8988T (cell line): ENCODE measurements around the gene TXNDC16.
"Not testable (repeated sequence)": the region's sequence is repeated elsewhere in the genome, so short reads cannot be mapped to it uniquely, and the experiment has no call there.

Experiments used
- DNase-seq: peaks from one replicate; pipeline ENCODE4 v3.0.0; 2011

The TXNDC16 gene, protein sequence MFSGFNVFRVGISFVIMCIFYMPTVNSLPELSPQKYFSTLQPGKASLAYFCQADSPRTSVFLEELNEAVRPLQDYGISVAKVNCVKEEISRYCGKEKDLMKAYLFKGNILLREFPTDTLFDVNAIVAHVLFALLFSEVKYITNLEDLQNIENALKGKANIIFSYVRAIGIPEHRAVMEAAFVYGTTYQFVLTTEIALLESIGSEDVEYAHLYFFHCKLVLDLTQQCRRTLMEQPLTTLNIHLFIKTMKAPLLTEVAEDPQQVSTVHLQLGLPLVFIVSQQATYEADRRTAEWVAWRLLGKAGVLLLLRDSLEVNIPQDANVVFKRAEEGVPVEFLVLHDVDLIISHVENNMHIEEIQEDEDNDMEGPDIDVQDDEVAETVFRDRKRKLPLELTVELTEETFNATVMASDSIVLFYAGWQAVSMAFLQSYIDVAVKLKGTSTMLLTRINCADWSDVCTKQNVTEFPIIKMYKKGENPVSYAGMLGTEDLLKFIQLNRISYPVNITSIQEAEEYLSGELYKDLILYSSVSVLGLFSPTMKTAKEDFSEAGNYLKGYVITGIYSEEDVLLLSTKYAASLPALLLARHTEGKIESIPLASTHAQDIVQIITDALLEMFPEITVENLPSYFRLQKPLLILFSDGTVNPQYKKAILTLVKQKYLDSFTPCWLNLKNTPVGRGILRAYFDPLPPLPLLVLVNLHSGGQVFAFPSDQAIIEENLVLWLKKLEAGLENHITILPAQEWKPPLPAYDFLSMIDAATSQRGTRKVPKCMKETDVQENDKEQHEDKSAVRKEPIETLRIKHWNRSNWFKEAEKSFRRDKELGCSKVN

DNA sequence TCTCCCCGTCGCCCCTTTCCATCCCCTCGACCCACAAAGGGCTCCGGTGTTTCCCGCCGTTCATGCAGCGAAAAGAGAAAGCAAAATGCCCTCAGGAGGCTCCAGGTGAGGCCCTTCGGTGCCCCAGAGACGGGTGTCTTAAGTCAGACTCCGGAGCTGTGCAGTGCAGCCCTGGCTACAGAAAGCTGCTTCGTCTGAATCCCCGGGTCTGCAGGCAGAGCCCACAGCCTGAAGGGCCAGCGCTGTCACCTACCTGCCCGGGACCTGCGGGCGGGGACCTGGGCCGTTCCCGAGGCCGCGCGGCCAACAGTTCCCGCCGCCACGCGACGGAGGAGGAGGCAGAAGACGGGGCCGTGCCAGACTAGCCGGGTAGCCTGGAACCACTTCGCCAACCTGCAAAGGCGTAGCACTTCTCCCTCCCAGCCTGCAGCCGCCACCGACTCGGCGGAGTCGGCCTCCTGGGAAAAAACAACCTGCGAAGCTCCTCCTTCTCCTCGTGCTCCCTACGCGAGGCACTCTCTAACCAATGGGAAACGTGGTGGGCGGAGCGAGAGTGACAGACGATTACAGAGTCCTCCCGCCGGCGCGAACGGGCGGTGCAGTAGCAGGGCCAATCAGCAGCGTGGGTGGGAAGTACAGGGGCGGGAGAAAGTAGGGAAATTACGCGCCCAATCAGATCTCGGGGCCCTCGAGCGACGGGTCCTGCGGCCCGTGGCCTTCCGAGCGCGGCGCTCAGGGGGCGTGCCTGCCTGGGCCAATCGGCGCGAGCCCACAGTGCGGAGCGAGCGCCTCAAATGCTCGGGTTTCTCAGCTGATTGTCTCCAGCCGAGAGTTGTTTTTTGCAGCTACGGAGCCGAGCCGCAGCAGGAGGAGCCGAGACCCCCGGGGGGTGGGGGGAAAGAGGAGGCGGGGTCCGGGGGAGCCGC is at the start of gene TXNDC16, which contains the start of gene GPR137C:
Gene TXNDC16, minus strand, starts transcription at position 443 of the 926 bp plus-strand sequence. CDS start 8,948 bp downstream, outside the sequence.
Gene GPR137C, plus strand, starts transcription at position 774 of the 926 bp plus-strand sequence. CDS start 312 bp downstream, outside the sequence.
- DNase-seq: peak; percentile 84

DNA sequence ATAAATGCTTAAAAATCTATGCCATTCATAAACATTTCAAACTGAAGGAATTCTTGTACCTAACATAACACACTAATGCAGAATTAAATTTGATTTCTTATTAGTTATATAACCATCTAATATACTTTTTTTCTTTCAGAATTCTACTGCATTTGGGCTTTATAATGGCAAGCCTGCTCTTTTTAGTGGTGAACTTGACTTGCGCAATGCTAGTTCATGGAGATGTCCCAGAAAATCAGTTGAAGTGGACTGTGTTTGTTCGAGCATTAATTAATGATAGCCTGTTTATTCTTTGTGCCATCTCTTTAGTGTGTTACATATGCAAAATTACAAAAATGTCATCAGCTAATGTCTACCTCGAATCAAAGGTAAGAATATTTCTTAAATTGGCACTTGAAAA is 47.7 kb upstream of the TXNDC16 start:
- DNase-seq: no peak

DNA sequence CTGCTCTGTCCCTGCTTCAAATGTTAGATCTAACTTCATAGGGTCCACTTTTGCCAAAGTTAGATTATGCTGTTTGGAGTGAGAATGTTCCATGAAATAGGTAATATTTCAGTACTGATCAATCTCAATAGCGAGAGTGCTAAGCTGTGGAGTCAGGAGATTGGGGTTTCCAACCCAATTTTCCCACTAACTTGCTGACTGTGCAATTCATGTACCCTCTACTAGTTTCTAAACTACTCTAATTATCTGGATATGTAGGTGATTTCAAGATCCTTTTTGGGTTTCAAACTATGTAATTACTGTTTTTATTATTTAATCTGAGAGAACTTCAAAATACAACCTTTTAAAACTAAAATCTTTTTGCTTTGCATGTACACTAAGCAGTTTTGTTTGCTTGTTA is 46.3 kb upstream of the TXNDC16 start:
- DNase-seq: no peak

DNA sequence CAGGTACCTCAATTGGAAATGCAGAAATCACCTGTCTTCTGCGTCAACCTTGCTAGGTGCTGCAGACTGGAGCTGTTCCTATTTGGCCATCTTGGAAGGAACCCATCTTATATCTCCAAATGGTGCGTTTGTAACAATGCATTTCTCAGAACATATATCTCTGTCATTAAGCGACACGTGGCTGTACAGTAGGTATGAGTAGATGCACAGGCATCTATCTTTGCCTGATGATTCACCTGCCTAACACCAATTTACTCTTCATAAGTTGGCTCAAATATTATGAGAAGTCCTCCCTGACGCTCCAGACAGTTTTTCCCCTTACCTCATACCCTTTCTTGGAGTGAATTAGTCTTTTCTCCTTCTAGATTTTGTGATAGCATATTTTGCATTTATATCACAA is 44.6 kb upstream of the TXNDC16 start:
- no peak for DNase-seq

DNA sequence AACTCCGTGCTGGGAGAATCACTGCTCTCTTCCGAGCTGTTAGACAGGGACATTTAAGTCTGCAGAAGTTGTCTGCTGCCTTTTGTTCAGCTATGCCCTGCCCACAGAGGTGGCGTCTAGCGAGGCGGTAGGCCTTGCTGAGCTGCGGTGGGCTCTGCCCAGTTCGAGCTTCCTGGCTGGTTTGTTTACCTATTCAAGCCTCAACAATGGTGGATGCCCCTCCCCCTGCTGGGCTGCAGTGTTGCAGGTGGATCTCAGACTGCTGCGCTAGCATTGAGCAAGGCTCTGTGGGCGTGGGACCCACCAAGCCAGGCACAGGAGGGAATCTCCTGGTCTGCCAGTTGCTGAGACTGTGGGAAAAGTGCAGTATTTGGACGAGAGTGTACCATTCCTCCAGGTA is 44.0 kb upstream of the TXNDC16 start:
- DNase-seq: no peak

DNA sequence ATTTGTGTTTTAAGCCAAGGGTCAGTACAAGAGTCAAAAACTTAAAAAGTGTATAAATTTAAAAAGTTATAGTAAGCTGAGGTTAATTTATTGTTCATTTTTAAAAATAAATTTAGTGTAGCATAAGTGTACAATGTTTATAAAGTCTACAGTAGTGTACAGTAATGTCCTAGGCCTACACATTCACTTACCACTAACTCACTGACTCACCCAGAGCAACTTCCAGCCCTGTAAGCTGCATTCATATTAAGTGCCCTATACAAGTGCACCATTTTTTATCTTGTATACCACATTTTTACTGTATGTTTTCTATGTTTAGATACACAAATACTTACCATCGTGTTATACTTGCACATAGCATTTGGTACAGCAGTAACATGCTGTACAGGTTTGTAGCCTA is 38.0 kb upstream of the TXNDC16 start:
- no peak for DNase-seq

DNA sequence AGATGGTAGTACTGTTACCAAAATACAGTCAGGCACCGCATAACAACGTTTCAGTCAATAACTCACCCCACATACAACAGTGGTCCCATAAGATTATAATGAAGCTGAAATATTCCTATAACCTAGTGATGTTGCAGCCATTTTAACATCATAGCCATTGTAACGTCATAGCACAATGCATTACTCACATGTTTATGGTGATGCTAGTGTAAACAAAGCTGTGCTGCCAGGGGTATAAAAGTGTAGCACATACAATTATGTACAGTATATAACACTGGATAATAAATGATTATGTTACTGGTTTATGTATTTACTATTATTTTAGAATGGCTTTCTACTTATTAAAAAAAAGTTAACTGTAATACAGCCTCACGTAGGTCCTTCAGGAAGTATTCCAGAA is 37.3 kb upstream of the TXNDC16 start:
- DNase-seq: no peak

DNA sequence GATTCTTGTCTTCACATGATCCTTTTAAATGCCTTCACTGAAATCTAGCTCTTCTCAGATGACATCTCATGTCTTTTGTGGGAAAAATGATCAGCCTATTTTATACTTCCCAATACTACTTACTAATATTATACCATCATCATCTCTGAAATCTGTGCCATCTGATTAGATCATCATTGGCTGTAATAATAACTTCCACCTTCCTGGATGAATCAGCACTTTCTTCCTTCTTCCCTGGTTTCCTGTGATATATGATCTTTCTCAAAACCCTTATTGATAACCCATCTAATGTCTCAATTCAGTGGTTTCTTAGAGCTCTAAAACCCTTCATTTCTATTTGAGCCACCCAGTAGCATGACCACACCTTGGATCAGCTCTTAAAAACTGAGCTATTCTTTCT is 31.2 kb upstream of the TXNDC16 start:
- DNase-seq: no peak

DNA sequence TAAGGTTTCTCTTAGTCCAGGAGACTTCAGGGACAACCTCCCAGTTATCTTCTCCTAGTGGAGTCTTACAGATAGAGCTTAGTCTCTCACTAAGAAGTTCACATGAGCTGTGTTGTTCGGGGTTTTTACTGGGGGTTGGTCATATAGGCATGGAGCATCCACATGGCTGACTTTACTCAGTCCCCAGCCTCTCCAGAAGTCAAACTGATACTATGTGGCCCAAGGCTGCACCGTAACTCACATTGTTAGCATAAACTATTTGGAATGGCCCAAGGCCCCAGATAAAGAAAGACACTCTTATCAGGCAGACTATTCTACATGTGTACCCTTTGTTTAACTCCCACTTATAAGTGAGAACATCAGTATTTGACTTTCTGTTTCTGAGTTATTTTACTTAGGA is 23.6 kb upstream of the TXNDC16 start:
- DNase-seq: no peak

DNA sequence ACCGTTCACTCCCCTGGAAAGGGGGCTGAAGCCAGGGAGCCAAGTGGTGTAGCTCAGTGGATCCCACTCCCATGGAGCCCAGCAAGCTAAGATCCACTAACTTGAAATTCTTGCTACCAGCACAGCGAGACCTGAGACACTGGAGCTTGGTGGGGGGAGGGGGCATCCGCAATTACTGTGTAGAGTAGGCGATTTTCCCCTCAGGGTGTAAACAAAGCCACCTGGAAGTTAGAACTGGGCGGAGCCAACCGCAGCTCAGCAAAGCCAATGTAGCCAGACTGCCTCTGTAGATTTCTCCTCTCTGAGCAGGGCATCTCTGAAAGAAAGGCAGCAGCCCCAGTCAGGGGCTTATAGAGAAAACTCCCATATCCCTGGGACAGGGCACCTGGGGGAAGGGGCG is 16.1 kb upstream of the TXNDC16 start:
- not testable (repeated sequence) for DNase-seq

DNA sequence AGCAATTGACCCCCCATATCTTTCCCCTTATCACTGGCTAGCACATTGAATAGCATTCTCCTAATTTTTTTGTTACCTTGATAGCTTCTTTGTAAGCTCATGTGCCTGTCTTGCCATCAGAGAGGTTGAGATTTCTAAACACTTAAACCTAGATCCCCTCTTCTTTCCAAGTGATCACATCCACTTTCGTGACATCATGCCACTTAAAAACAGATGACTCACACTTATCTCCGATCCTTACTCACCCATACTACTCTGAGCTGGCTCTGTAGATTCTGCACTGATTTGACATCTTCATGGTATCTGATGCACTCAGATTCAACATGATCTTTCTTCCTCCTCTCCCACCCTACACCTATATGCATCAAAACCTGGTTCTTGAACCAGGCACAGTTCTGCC is 10.8 kb upstream of the TXNDC16 start:
- DNase-seq: no peak

DNA sequence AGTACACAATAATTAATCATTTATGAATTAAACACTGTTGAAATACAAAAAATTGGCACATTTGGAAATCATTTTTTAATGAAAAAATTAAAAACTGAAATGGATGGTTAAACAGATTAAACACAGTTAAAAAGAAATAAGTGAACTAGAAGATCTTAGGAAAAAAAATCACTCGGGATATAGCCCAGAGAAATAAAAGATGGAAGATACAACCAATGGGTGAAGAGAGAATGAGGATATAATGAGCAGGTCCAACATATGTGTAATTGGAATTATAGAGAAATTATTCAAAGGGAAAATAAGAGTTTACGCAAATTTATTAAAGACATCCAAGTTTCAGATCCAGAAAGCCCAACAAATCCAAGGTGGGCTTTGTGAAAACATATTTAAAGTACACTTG is 6.4 kb upstream of the TXNDC16 start:
- DNase-seq: no peak

DNA sequence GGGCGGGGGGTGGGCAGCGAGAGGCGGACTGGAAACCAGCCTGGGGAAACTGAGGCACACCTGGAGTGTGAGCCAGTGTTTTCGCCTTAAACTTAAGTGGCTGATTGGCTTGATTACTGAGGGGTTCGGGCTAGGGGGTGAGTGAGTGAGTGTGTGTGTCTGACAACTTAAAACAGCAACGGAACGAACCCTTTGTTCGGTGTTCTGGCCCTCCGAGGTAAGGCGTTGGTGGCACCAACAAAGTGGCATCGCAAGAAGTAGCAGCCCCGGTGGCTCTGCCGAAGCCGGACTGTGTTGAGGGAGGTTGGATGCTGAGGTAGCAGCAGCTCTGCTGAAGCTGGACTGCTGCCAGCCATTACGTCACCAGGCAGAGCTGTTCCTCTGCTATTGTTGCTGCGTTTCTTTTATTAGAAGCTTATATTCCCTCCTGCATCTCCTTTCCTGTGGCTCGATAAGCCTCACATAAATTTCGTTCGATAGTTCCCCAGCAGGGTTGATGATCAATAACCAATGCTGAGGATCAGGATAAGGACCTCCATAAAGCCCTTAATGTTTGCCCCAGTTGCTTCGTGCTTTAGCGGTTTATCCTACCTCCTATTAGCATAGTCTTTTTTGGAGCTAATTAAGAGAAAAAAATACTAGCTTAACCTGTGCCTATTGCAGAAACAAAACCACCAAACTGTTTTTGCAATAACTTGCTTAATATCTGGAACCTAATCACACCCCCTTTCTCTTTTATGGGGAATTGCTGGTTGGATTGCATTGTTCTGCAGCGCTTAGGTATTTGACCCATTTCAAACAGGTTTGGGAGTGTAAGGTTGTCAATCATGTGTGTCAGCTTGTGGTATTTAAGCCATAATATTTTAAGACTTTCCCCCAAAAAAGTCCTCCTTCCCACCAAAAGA is 1.6 kb upstream of the TXNDC16 start:
- DNase-seq: no peak

DNA sequence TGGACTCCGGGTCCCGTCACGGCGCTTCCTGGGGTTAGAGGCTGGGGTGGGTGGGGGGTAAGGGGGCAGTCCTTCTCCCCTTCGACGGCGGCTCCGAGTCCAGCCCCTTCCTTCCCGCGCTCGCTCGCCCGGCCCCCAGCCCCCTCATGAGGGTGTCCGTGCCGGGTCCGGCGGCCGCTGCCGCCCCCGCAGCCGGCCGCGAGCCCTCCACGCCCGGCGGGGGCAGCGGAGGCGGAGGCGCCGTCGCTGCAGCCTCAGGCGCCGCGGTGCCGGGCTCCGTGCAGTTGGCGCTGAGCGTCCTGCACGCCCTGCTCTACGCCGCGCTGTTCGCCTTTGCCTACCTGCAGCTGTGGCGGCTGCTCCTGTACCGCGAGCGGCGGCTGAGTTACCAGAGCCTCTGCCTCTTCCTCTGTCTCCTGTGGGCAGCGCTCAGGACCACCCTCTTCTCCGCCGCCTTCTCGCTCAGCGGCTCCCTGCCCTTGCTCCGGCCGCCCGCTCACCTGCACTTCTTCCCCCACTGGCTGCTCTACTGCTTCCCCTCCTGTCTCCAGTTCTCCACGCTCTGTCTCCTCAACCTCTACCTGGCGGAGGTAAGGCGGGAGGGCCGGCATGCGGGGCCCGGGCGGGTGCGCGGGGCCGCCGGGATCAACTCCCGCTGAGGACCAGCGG is 831 bp upstream of the TXNDC16 start:
- peak; percentile 16 for DNase-seq

DNA sequence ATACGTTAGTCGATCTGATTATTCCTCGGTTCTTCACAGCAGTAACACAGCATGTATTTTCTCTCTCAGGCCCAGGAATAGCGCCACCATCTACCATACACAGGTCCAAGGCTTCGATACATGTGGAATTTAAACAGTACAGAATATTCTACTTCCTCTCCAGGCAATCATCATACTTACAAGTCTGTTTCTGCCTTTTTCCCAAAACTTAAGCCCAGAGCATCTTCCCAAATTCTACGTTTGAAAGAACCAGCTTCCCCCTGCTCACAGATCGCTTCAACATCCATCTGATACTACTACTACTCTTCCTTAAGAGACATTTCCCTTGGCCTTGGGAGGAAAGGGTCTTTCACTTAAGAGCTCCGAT is 626 bp downstream of the TXNDC16 start:
- DNase-seq: no peak

DNA sequence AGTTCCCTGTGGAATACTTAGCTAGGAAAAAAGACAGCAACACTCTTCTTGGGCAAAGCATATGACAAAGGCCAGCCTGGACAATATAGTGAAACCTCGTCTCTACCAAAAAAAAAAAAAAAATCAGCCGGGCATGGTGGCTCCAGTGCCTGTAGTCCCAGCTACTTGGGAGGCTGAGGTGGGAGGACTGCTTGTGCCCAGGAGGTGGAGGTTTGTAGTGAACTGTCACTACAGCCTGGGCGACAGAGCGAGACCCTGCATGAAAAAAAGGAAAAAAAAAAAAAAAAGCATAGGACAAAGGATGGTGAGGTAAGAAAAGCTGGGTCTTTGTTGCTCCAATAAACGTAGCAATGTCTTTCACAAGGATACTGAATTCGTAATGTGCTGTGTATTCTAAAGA is 1.1 kb downstream of the TXNDC16 start:
- no peak for DNase-seq

DNA sequence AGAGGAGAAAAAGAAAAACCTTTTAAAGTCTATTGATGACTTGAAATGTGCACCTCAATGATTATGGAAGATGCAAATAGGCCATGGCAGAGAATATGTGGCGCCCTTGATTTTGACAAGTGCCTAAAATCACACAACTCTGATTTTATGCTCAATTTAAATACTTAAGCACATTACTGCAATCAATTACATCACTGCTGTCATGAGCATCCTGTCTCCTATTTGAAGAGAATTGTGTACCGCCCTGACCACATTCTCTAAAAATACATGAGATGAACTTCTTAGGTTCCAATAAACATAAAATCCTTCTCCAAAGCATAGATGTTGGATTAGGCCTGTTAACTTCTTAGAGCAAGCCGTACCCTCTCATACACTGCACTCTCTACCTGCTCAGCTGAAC is 1.6 kb downstream of the TXNDC16 start:
- no peak for DNase-seq

DNA sequence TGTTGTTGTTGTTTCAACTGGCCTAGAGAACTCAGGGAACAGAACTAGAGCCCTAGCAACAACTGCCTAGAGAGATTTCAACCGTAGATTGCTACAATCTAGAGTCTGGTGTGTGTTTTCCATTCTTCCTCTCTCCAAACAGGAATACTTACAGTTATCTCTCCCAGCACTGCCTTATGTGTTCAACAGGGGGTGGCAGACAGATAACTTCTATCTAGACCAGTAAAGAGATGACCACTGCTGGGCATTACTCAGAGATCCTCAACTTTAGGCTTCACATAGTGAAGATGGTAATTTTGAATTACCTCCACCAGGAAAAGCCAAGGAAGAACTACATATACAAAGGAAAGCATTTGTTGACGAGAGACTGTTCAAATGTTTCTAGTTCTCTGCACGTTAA is 4.8 kb downstream of the TXNDC16 start:
- no peak for DNase-seq

DNA sequence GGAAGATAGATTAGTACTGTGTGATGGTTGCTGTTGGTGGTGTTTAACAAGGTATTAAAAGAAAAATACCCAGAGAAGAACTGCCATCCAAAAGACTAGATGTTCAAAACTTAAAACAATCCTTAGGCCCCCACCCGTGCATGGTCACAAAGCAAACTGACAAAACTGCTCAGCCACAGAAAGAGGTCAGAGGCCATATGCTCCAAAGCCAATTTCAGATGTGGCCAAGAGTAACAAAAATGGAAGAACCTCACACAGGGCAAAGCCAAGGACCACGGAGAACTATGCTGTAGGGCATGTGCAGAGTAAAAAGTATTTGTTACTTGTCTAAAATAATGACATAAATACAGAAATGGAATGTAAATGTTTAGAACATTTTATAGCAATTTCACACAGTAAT is 5.3 kb downstream of the TXNDC16 start:
- no peak for DNase-seq

DNA sequence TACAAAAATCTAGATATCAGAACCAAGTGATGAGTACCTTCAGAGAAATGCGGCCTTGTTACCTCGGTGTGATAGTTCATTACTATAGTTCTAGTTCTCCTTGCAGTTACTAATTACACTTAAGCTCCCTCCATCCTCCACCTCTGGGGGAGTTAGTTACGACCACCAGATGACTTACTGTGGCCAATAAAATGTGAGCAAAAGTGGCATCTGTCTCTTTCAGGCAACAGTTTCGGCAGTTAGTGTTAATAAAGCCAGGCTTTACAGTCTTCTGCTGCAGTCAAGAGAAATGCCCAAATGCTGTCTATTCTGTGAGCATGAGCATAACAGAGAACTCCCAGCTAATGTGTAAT is 6.0 kb downstream of the TXNDC16 start:
- no peak for DNase-seq

DNA sequence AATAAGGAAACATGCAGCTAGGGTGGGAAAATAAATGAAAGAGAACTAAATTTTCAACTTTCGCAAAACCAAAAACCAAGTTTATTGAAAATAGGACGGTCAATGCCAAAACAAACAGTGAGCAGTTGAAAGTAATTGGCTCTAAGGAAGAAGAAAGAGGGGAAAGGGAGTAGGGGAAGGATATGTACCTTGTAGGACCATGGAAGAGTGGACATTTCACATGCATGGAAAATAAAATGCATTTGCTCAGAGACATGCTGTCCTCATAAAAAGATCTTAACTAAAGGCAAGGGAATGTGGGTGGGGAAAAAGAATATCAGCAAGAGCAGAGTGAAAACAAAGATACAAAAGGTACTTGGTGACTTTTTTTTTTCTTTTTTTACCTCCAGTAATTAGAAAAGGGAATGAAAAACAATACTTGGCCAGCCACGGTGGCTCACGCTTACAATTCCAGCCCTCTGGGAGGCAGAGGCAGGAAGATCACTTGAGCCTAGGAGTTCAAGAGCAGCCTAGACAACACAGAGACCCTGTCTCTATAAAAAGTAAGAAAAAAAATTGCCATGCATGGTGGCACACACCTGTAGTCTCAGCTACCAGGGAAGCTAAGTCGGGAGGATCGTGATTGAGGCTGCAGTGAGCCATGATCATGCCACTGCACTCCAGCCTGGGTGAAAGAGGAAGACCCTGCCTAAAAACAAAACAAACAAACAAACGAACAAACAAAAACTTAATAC is 6.6 kb downstream of the TXNDC16 start:
- DNase-seq: no peak
